ENCODE measurements around the gene LRRTM4.
"Not testable (repeated sequence)": the region's sequence is repeated elsewhere in the genome, so short reads cannot be mapped to it uniquely, and the experiment has no call there.

The LRRTM4 gene

GRCh38 chr2:76829374-76830234 lies 692.6 kb downstream of the LRRTM4 start:
- DNase-seq: no peak

- DNase-seq: no peak
These were observed 695.5 kb downstream of the LRRTM4 start for GRCh38 chr2:76826691-76827090.

GRCh38 chr2:76825140-76825970 lies 696.8 kb downstream of the LRRTM4 start:
- no peak for DNase-seq

- no peak for DNase-seq
These were observed 700.4 kb downstream of the LRRTM4 start for GRCh38 chr2:76821731-76822130.

GRCh38 chr2:76813084-76813483 lies 709.1 kb downstream of the LRRTM4 start:
- DNase-seq: no peak

- DNase-seq: no peak
These were observed 710.0 kb downstream of the LRRTM4 start for GRCh38 chr2:76812156-76812555.

- DNase-seq: no peak
These were observed 713.0 kb downstream of the LRRTM4 start for GRCh38 chr2:76809136-76809535.

GRCh38 chr2:76808732-76809131 lies 713.4 kb downstream of the LRRTM4 start:
- no peak for DNase-seq

- no peak for DNase-seq
These were observed 728.4 kb downstream of the LRRTM4 start for GRCh38 chr2:76793647-76794334.

- DNase-seq: not testable (repeated sequence)
These were observed 740.9 kb downstream of the LRRTM4 start for GRCh38 chr2:76781313-76781712.

- no peak for DNase-seq
These were observed 758.9 kb downstream of the LRRTM4 start for GRCh38 chr2:76763276-76763675.

GRCh38 chr2:76760367-76760704 lies 761.8 kb downstream of the LRRTM4 start:
- no peak for DNase-seq

GRCh38 chr2:76759634-76760366 lies 762.4 kb downstream of the LRRTM4 start:
- DNase-seq: no peak

- no peak for DNase-seq
These were observed 769.7 kb downstream of the LRRTM4 start for GRCh38 chr2:76752506-76752905.

- no peak for DNase-seq
These were observed 772.3 kb downstream of the LRRTM4 start for GRCh38 chr2:76749858-76750257.

- DNase-seq: no peak
These were observed 773.4 kb downstream of the LRRTM4 start for GRCh38 chr2:76748581-76749296.

- DNase-seq: no peak
These were observed 776.6 kb downstream of the LRRTM4 start for GRCh38 chr2:76745605-76746004.

- no peak for DNase-seq
These were observed 784.6 kb downstream of the LRRTM4 start for GRCh38 chr2:76737607-76738006.

GRCh38 chr2:76733736-76734135 lies 788.4 kb downstream of the LRRTM4 start:
- DNase-seq: no peak

- DNase-seq: no peak
These were observed 791.0 kb downstream of the LRRTM4 start for GRCh38 chr2:76731157-76731556.

GRCh38 chr2:76730021-76730420 lies 792.2 kb downstream of the LRRTM4 start:
- no peak for DNase-seq

GRCh38 chr2:76721226-76721625 lies 801.0 kb downstream of the LRRTM4 start:
- DNase-seq: no peak

Data from NCI-H1436 treated with DMSO at 0.1 percent for 48 hours (cell line).